GM18526 (cell line): ENCODE measurements around the gene CDKL1.

Experiments
- POLR2A ChIP-seq: IDR thresholded peaks from 3 replicates; pipeline ENCODE4 v1.6.1; 2011; ENCODE audit not compliant: insufficient read length; ENCODE audit errors: extremely low read depth

CDKL1 gene

GRCh38 chr14:50347521-50347920 lies 49.2 kb downstream of the CDKL1 start:
- no peak for TF ChIP-seq POLR2A

GRCh38 chr14:50345846-50346422 lies 50.7 kb downstream of the CDKL1 start:
- no peak for TF ChIP-seq POLR2A

GRCh38 chr14:50344876-50345563 lies 51.7 kb downstream of the CDKL1 start:
- TF ChIP-seq POLR2A, result no peak

GRCh38 chr14:50344116-50344775 lies 52.4 kb downstream of the CDKL1 start:
- TF ChIP-seq POLR2A, result no peak

- no peak for TF ChIP-seq POLR2A
These were observed 53.2 kb downstream of the CDKL1 start for GRCh38 chr14:50343434-50343833.

- TF ChIP-seq POLR2A, result no peak
These were observed 54.2 kb downstream of the CDKL1 start for GRCh38 chr14:50342221-50343078.

- TF ChIP-seq POLR2A, result no peak
These were observed 55.7 kb downstream of the CDKL1 start for GRCh38 chr14:50340963-50341362.

- no peak for TF ChIP-seq POLR2A
These were observed 56.6 kb downstream of the CDKL1 start for GRCh38 chr14:50340045-50340444.

GRCh38 chr14:50339178-50339804 lies 57.4 kb downstream of the CDKL1 start:
- TF ChIP-seq POLR2A, result no peak

- no peak for TF ChIP-seq POLR2A
These were observed 58.1 kb downstream of the CDKL1 start for GRCh38 chr14:50338587-50338986.

- no peak for TF ChIP-seq POLR2A
These were observed 60.5 kb downstream of the CDKL1 start for GRCh38 chr14:50335989-50336824.

- TF ChIP-seq POLR2A, result no peak
These were observed 61.3 kb downstream of the CDKL1 start for GRCh38 chr14:50335389-50335788.

- TF ChIP-seq POLR2A, result no peak
These were observed 62.5 kb downstream of the CDKL1 start for GRCh38 chr14:50334211-50334610.

- no peak for TF ChIP-seq POLR2A
These were observed 63.6 kb downstream of the CDKL1 start for GRCh38 chr14:50333014-50333509.
